MM.1S (cell line): ENCODE data around the gene ODF4.
A peak's percentile ranks its signal among the peaks of the same experiment; 100 is the strongest.

Source experiments
- DNase-seq: peaks from one replicate; pipeline ENCODE4 v3.0.0-alpha.2; 2015
- H2AFZ ChIP-seq: fragments of 300-600 bp; sonication (generic); 2 replicates; pipeline ENCODE4 v1.6.0; 2016; ENCODE audit warnings: antibody characterized with exemption, low read length
- H3F3A ChIP-seq: fragments of 300-600 bp; sonication (generic); 2 replicates; pipeline ENCODE4 v1.6.1; 2016; ENCODE audit warnings: mild to moderate bottlenecking, antibody characterized with exemption, low read length, moderate library complexity, mixed read lengths; ENCODE audit not compliant: insufficient read depth
- H3K27ac ChIP-seq: fragments of 300-600 bp; sonication (generic); 2 replicates; pipeline ENCODE4 v1.5.1; 2016; ENCODE audit warnings: mild to moderate bottlenecking, low read length
- H3K27me3 ChIP-seq: fragments of 300-600 bp; sonication (generic); replicated peaks from 2 replicates; pipeline ENCODE4 v1.6.0; 2016; ENCODE audit warnings: low read length; ENCODE audit not compliant: insufficient read depth
- H3K36me3 ChIP-seq: fragments of 300-600 bp; sonication (generic); replicated peaks from 2 replicates; pipeline ENCODE4 v1.6.1; 2016; ENCODE audit warnings: mild to moderate bottlenecking, low read length, mixed read lengths; ENCODE audit not compliant: insufficient read depth
- H3K4me1 ChIP-seq: fragments of 300-600 bp; sonication (generic); 2 replicates; pipeline ENCODE4 v1.6.1; 2016; ENCODE audit warnings: low read length, mixed read lengths
- H3K4me2 ChIP-seq: fragments of 300-600 bp; sonication (generic); 2 replicates; pipeline ENCODE4 v1.6.0; 2016; ENCODE audit warnings: low read depth, low read length
- H3K4me3 ChIP-seq: fragments of 300-600 bp; sonication (generic); 2 replicates; pipeline ENCODE4 v1.5.1; 2016; ENCODE audit warnings: low read length, mixed read lengths
- H3K79me2 ChIP-seq: fragments of 300-600 bp; sonication (generic); 2 replicates; pipeline ENCODE4 v1.6.1; 2016; ENCODE audit warnings: mixed run types, low read length, mixed read lengths
- H3K9ac ChIP-seq: fragments of 300-600 bp; sonication (generic); 2 replicates; pipeline ENCODE4 v1.6.1; 2016; ENCODE audit warnings: low read length, mixed read lengths
- H3K9me2 ChIP-seq: fragments of 300-600 bp; sonication (generic); replicated peaks from 2 replicates; pipeline ENCODE4 v1.6.1; 2016; ENCODE audit warnings: mild to moderate bottlenecking, low read length, mixed read lengths; ENCODE audit not compliant: insufficient read depth
- H3K9me3 ChIP-seq: fragments of 300-600 bp; sonication (generic); replicated peaks from 2 replicates; pipeline ENCODE4 v1.6.1; 2016; ENCODE audit warnings: mild to moderate bottlenecking, low read length, mixed read lengths; ENCODE audit not compliant: insufficient read depth
- H4K20me1 ChIP-seq: fragments of 300-600 bp; sonication (generic); 2 replicates; pipeline ENCODE4 v1.6.1; 2016; ENCODE audit warnings: mild to moderate bottlenecking, low read length, moderate library complexity, mixed read lengths; ENCODE audit not compliant: insufficient read depth
- EZH2 ChIP-seq: fragments of 300-600 bp; sonication (generic); optimal IDR thresholded peaks from 2 replicates; pipeline ENCODE3; 2017; ENCODE audit warnings: low read depth, mild to moderate bottlenecking, antibody characterized with exemption, low read length, mixed read lengths
- EZH2phosphoT487 ChIP-seq: fragments of 300-600 bp; sonication (generic); IDR thresholded peaks from 2 replicates; pipeline ENCODE4 v1.6.1; 2018; ENCODE audit warnings: antibody characterized with exemption, low read length
- TF ChIP-seq, protein P1 (sequence below): fragments of 300-600 bp; sonication (generic); IDR thresholded peaks from 2 replicates; pipeline ENCODE4 v1.5.1; 2016; ENCODE audit warnings: antibody characterized with exemption, low read length, mixed read lengths

The ODF4 gene

DNA sequence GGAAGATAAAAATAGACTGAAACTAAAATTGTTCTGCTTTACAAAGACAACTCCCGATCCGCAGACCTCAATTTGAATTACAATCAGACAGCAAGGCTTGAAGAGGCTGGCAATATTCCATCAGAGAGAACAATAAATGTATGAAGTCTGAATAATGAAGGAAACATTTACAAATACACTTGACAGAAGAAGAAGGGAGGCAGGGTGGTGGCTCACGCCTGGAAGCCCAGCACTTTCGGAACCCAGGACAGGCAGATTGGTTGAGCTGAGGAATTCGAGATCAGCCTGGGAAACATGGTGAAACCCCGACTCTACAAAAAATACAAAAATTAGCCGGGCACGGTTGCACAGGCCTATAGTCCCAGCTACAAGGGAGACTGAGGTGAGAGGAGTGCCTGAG, 14.6 kb downstream of the ODF4 start:
- TF ChIP-seq EZH2: no peak
- Histone ChIP-seq H3K79me2 (no peaks in the 10 kb centered on the region), H3K4me2 (peak overlapping the region; percentile 54), H4K20me1 (no peaks in the 10 kb centered on the region), H3K36me3 (no peaks in the 10 kb centered on the region), H3K27me3 (no peaks in the 10 kb centered on the region), H3K4me3 (no peak overlapping the region), H3K4me1 (peaks cover 14% of the 10 kb centered on the region), H2AFZ (0 out of 2 replicates have a peak overlapping the region, but pooled peaks have one; percentile 32), H3K9me2 (no peaks in the 10 kb centered on the region), H3K9me3 (no peaks in the 10 kb centered on the region), H3F3A (peaks cover 3% of the 10 kb centered on the region), H3K27ac (no peak overlapping the region; the same call in 1 of the 2 replicates), H3K9ac (no peak overlapping the region; the same call in 1 of the 2 replicates)
- DNase-seq: no peak

DNA sequence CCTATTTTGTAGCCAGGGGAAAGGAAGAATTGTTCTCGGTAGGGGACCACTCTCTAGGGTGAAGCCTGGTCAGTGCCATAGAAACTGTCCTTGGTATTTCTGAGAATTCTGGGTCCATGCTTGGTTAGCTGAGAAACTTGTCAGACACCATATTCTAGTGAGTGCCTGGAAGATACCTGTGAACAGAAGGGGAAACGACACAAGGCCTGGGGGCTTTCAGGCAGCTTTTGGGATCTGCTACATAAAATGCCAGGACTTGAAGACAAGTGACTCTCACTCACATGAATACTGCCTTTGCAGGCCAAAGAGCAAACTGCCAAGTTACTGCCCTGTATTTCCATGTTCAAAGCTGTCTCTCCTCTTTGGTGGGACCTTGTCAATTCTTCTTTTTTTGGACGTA, 18.3 kb downstream of the ODF4 start:
- H3K4me2 ChIP-seq: no peak overlapping the region
- no peaks in the 10 kb centered on the region for H3K79me2 ChIP-seq
- peaks cover 3% of the 10 kb centered on the region for H3F3A ChIP-seq
- TF ChIP-seq, protein P1, sequence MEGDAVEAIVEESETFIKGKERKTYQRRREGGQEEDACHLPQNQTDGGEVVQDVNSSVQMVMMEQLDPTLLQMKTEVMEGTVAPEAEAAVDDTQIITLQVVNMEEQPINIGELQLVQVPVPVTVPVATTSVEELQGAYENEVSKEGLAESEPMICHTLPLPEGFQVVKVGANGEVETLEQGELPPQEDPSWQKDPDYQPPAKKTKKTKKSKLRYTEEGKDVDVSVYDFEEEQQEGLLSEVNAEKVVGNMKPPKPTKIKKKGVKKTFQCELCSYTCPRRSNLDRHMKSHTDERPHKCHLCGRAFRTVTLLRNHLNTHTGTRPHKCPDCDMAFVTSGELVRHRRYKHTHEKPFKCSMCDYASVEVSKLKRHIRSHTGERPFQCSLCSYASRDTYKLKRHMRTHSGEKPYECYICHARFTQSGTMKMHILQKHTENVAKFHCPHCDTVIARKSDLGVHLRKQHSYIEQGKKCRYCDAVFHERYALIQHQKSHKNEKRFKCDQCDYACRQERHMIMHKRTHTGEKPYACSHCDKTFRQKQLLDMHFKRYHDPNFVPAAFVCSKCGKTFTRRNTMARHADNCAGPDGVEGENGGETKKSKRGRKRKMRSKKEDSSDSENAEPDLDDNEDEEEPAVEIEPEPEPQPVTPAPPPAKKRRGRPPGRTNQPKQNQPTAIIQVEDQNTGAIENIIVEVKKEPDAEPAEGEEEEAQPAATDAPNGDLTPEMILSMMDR: no peak
- no peak for TF ChIP-seq EZH2
- no peak for TF ChIP-seq EZH2phosphoT487
- no peak overlapping the region for H3K27ac ChIP-seq
- H4K20me1 ChIP-seq: no peaks in the 10 kb centered on the region
- H2AFZ ChIP-seq: no peak overlapping the region
- no peaks in the 10 kb centered on the region for H3K36me3 ChIP-seq
- H3K9me3 ChIP-seq: no peaks in the 10 kb centered on the region
- H3K4me1 ChIP-seq: peaks cover 19% of the 10 kb centered on the region
- H3K9me2 ChIP-seq: no peaks in the 10 kb centered on the region
- DNase-seq: no peak
- H3K4me3 ChIP-seq: no peak overlapping the region
- no peak overlapping the region for H3K9ac ChIP-seq
- no peaks in the 10 kb centered on the region for H3K27me3 ChIP-seq

DNA sequence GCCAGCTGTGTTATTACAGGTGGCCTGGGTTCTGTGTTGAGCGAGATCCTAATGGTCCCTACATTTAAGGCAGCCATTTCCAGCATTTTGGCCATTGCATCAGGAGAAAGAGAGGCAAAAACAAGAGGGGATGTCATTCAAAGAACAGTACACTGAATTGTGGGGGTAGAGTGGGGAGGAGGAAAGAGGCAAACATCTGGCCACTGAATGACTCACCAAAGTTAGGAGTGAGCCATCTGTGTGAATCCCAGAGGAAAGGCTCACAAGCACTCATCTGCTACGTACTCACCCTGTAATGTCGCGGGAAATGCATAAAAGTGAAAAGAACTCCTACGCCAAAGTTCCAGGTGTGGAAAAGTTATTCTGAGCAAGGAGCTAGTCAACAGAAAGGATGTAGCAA, 20.1 kb downstream of the ODF4 start:
- DNase-seq: no peak
- no peak overlapping the region for H3K4me3 ChIP-seq
- H3K27ac ChIP-seq: no peak overlapping the region
- H3K9me2 ChIP-seq: no peaks in the 10 kb centered on the region
- no peaks in the 10 kb centered on the region for H3K9me3 ChIP-seq
- no peaks in the 10 kb centered on the region for H3K27me3 ChIP-seq
- no peaks in the 10 kb centered on the region for H4K20me1 ChIP-seq
- H3K9ac ChIP-seq: no peak overlapping the region
- H3K79me2 ChIP-seq: no peaks in the 10 kb centered on the region
- no peak overlapping the region for H2AFZ ChIP-seq
- H3K36me3 ChIP-seq: no peaks in the 10 kb centered on the region
- TF ChIP-seq EZH2phosphoT487 (no peak), EZH2 (no peak)
- TF ChIP-seq, protein P1: no peak
- H3K4me1 ChIP-seq: peaks cover 5% of the 10 kb centered on the region
- no peaks in the 10 kb centered on the region for H3F3A ChIP-seq
- 0 out of 2 replicates have a peak overlapping the region, but pooled peaks have one; percentile 7 for H3K4me2 ChIP-seq

DNA sequence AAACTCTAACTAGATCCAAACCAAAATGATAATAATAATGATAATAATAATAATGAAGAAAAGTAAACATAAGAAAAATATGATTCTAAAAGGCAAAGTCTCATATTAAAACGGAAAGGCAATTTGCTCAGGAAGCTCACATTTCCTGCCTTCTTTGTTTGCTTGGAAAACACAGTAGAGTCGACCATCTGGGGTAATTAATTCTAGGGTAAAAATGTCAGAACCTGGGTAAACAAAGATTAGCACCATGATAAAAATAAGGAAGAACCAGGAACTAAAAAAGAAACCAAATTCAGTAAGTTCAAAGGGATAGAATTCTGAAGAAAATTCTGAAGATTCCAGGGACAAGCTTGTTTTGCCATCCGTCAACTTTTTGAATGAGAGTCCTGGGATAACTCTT, 20.6 kb downstream of the ODF4 start:
- H3K4me2 ChIP-seq: no peak overlapping the region
- H3K4me3 ChIP-seq: no peak overlapping the region
- H3F3A ChIP-seq: no peaks in the 10 kb centered on the region
- H3K9me3 ChIP-seq: no peaks in the 10 kb centered on the region
- H3K9ac ChIP-seq: no peak overlapping the region
- TF ChIP-seq EZH2 (no peak), EZH2phosphoT487 (no peak)
- TF ChIP-seq, protein P1: no peak
- no peaks in the 10 kb centered on the region for H3K79me2 ChIP-seq
- no peak for DNase-seq
- H3K27ac ChIP-seq: no peak overlapping the region
- H3K36me3 ChIP-seq: no peaks in the 10 kb centered on the region
- no peaks in the 10 kb centered on the region for H3K27me3 ChIP-seq
- H3K4me1 ChIP-seq: peaks cover 5% of the 10 kb centered on the region
- H2AFZ ChIP-seq: no peak overlapping the region
- H4K20me1 ChIP-seq: no peaks in the 10 kb centered on the region
- H3K9me2 ChIP-seq: no peaks in the 10 kb centered on the region
